Measurements from ENCODE around the gene SOX6.

The SOX6 gene

GRCh38 chr11:16337421-16338213 lies 18.7 kb downstream of the SOX6 start:
- no peaks in the 10 kb centered on the region for H3K27me3 ChIP-seq (ENCODE audit: insufficient read depth, low read length)
- H3K4me1 ChIP-seq (ENCODE audit: insufficient read depth, low read length) = no peaks in the 10 kb centered on the region
- H3K9ac ChIP-seq (ENCODE audit: low read depth, low read length) = no peak overlapping the region
- no peak overlapping the region for H3K27ac ChIP-seq (ENCODE audit: low read length)
- no peaks in the 10 kb centered on the region for H3K9me3 ChIP-seq (ENCODE audit: insufficient read depth, low read depth, low read length)
- no peak overlapping the region for H3K4me3 ChIP-seq (ENCODE audit: low read length)
- H3K36me3 ChIP-seq (ENCODE audit: insufficient read depth, low read depth, low read length) = no peaks in the 10 kb centered on the region

- Histone ChIP-seq H3K9me3 (ENCODE audit: insufficient read depth, low read depth, low read length) (no peaks in the 10 kb centered on the region), H3K4me1 (ENCODE audit: insufficient read depth, low read length) (no peaks in the 10 kb centered on the region), H3K27ac (ENCODE audit: low read length) (no peak overlapping the region), H3K36me3 (ENCODE audit: insufficient read depth, low read depth, low read length) (no peaks in the 10 kb centered on the region), H3K9ac (ENCODE audit: low read depth, low read length) (no peak overlapping the region), H3K4me3 (ENCODE audit: low read length) (no peak overlapping the region), H3K27me3 (ENCODE audit: insufficient read depth, low read length) (no peaks in the 10 kb centered on the region)
Measured at GRCh38 chr11:16336721-16337120, 19.6 kb downstream of the SOX6 start.

GRCh38 chr11:16336204-16336603 lies 20.1 kb downstream of the SOX6 start:
- H3K4me1 ChIP-seq (ENCODE audit: insufficient read depth, low read length) = no peaks in the 10 kb centered on the region
- no peaks in the 10 kb centered on the region for H3K36me3 ChIP-seq (ENCODE audit: insufficient read depth, low read depth, low read length)
- H3K9ac ChIP-seq (ENCODE audit: low read depth, low read length) = no peak overlapping the region

GRCh38 chr11:16335236-16335962 lies 20.9 kb downstream of the SOX6 start:
- Histone ChIP-seq H3K27ac (ENCODE audit: low read length) (no peak overlapping the region), H3K4me1 (ENCODE audit: insufficient read depth, low read length) (no peaks in the 10 kb centered on the region), H3K36me3 (ENCODE audit: insufficient read depth, low read depth, low read length) (no peaks in the 10 kb centered on the region), H3K4me3 (ENCODE audit: low read length) (no peak overlapping the region), H3K27me3 (ENCODE audit: insufficient read depth, low read length) (no peaks in the 10 kb centered on the region), H3K9me3 (ENCODE audit: insufficient read depth, low read depth, low read length) (no peaks in the 10 kb centered on the region), H3K9ac (ENCODE audit: low read depth, low read length) (no peak overlapping the region)

More at GRCh38 chr11:16336204-16336603, 20.1 kb downstream of the SOX6 start:
- Histone ChIP-seq H3K4me3 (ENCODE audit: low read length) (no peak overlapping the region), H3K27ac (ENCODE audit: low read length) (no peak overlapping the region), H3K9me3 (ENCODE audit: insufficient read depth, low read depth, low read length) (no peaks in the 10 kb centered on the region), H3K27me3 (ENCODE audit: insufficient read depth, low read length) (no peaks in the 10 kb centered on the region)

- no peak overlapping the region for H3K27ac ChIP-seq (ENCODE audit: low read length)
Measured at GRCh38 chr11:16326679-16327297, 29.6 kb downstream of the SOX6 start.

GRCh38 chr11:16322190-16322589 lies 34.2 kb downstream of the SOX6 start:
- H3K27ac ChIP-seq (ENCODE audit: low read length) = no peak overlapping the region
- H3K9ac ChIP-seq (ENCODE audit: low read depth, low read length) = no peak overlapping the region
- H3K36me3 ChIP-seq (ENCODE audit: insufficient read depth, low read depth, low read length) = no peaks in the 10 kb centered on the region
- H3K27me3 ChIP-seq (ENCODE audit: insufficient read depth, low read length) = no peaks in the 10 kb centered on the region
- H3K4me3 ChIP-seq (ENCODE audit: low read length) = no peak overlapping the region
- H3K9me3 ChIP-seq (ENCODE audit: insufficient read depth, low read depth, low read length) = no peaks in the 10 kb centered on the region
- no peaks in the 10 kb centered on the region for H3K4me1 ChIP-seq (ENCODE audit: insufficient read depth, low read length)

More at GRCh38 chr11:16326679-16327297, 29.6 kb downstream of the SOX6 start:
- Histone ChIP-seq H3K4me3 (ENCODE audit: low read length) (no peak overlapping the region), H3K9me3 (ENCODE audit: insufficient read depth, low read depth, low read length) (no peaks in the 10 kb centered on the region), H3K27me3 (ENCODE audit: insufficient read depth, low read length) (no peaks in the 10 kb centered on the region), H3K9ac (ENCODE audit: low read depth, low read length) (no peak overlapping the region), H3K4me1 (ENCODE audit: insufficient read depth, low read length) (no peaks in the 10 kb centered on the region), H3K36me3 (ENCODE audit: insufficient read depth, low read depth, low read length) (no peaks in the 10 kb centered on the region)

- no peak overlapping the region for H3K4me3 ChIP-seq (ENCODE audit: low read length)
- no peak overlapping the region for H3K27ac ChIP-seq (ENCODE audit: low read length)
- H3K4me1 ChIP-seq (ENCODE audit: insufficient read depth, low read length) = no peaks in the 10 kb centered on the region
- H3K9ac ChIP-seq (ENCODE audit: low read depth, low read length) = no peak overlapping the region
- H3K9me3 ChIP-seq (ENCODE audit: insufficient read depth, low read depth, low read length) = no peaks in the 10 kb centered on the region
- H3K36me3 ChIP-seq (ENCODE audit: insufficient read depth, low read depth, low read length) = no peaks in the 10 kb centered on the region
- H3K27me3 ChIP-seq (ENCODE audit: insufficient read depth, low read length) = no peaks in the 10 kb centered on the region
Measured at GRCh38 chr11:16321148-16321547, 35.2 kb downstream of the SOX6 start.

GRCh38 chr11:16318320-16318719 lies 38.0 kb downstream of the SOX6 start:
- H3K9ac ChIP-seq (ENCODE audit: low read depth, low read length) = no peak overlapping the region
- H3K36me3 ChIP-seq (ENCODE audit: insufficient read depth, low read depth, low read length) = no peaks in the 10 kb centered on the region
- no peaks in the 10 kb centered on the region for H3K9me3 ChIP-seq (ENCODE audit: insufficient read depth, low read depth, low read length)
- H3K4me3 ChIP-seq (ENCODE audit: low read length) = no peak overlapping the region
- no peak overlapping the region for H3K27ac ChIP-seq (ENCODE audit: low read length)
- no peaks in the 10 kb centered on the region for H3K4me1 ChIP-seq (ENCODE audit: insufficient read depth, low read length)
- no peaks in the 10 kb centered on the region for H3K27me3 ChIP-seq (ENCODE audit: insufficient read depth, low read length)

- H3K9me3 ChIP-seq (ENCODE audit: insufficient read depth, low read depth, low read length) = no peaks in the 10 kb centered on the region
- no peaks in the 10 kb centered on the region for H3K36me3 ChIP-seq (ENCODE audit: insufficient read depth, low read depth, low read length)
- H3K27me3 ChIP-seq (ENCODE audit: insufficient read depth, low read length) = no peaks in the 10 kb centered on the region
- no peak overlapping the region for H3K4me3 ChIP-seq (ENCODE audit: low read length)
- H3K27ac ChIP-seq (ENCODE audit: low read length) = no peak overlapping the region
- H3K9ac ChIP-seq (ENCODE audit: low read depth, low read length) = no peak overlapping the region
- no peaks in the 10 kb centered on the region for H3K4me1 ChIP-seq (ENCODE audit: insufficient read depth, low read length)
Measured at GRCh38 chr11:16317712-16318111, 38.6 kb downstream of the SOX6 start.

- Histone ChIP-seq H3K4me1 (ENCODE audit: insufficient read depth, low read length) (no peaks in the 10 kb centered on the region), H3K36me3 (ENCODE audit: insufficient read depth, low read depth, low read length) (no peaks in the 10 kb centered on the region), H3K27ac (ENCODE audit: low read length) (no peak overlapping the region), H3K9ac (ENCODE audit: low read depth, low read length) (no peak overlapping the region), H3K27me3 (ENCODE audit: insufficient read depth, low read length) (no peaks in the 10 kb centered on the region), H3K4me3 (ENCODE audit: low read length) (no peak overlapping the region), H3K9me3 (ENCODE audit: insufficient read depth, low read depth, low read length) (no peaks in the 10 kb centered on the region)
Measured at GRCh38 chr11:16313846-16314245, 42.5 kb downstream of the SOX6 start.

GRCh38 chr11:16312233-16312765 lies 44.0 kb downstream of the SOX6 start:
- Histone ChIP-seq H3K4me1 (ENCODE audit: insufficient read depth, low read length) (no peaks in the 10 kb centered on the region), H3K27ac (ENCODE audit: low read length) (no peak overlapping the region), H3K4me3 (ENCODE audit: low read length) (no peak overlapping the region), H3K9me3 (ENCODE audit: insufficient read depth, low read depth, low read length) (no peaks in the 10 kb centered on the region), H3K27me3 (ENCODE audit: insufficient read depth, low read length) (no peaks in the 10 kb centered on the region), H3K9ac (ENCODE audit: low read depth, low read length) (no peak overlapping the region), H3K36me3 (ENCODE audit: insufficient read depth, low read depth, low read length) (no peaks in the 10 kb centered on the region)

Data from iPS-20b (cell line).